OCI-LY1 (cell line): ENCODE measurements around the gene ZBTB42.

Source experiments
- EZH2 ChIP-seq: fragments of 200-600 bp; sonication (generic), shearing (Covaris generic); IDR thresholded peaks from 2 replicates; pipeline ENCODE4 v1.8.0; 2017; ENCODE audit warnings: borderline replicate concordance, mixed run types, mild to moderate bottlenecking, antibody characterized with exemption, low read length, moderate library complexity, mixed read lengths
- TF ChIP-seq, protein P1 (sequence below): fragments of 200-600 bp; sonication (generic), shearing (Covaris generic); IDR thresholded peaks from 2 replicates; pipeline ENCODE4 v1.5.1; 2017; ENCODE audit warnings: mild to moderate bottlenecking, antibody characterized with exemption, low read length, moderate library complexity, mixed read lengths

DNA sequence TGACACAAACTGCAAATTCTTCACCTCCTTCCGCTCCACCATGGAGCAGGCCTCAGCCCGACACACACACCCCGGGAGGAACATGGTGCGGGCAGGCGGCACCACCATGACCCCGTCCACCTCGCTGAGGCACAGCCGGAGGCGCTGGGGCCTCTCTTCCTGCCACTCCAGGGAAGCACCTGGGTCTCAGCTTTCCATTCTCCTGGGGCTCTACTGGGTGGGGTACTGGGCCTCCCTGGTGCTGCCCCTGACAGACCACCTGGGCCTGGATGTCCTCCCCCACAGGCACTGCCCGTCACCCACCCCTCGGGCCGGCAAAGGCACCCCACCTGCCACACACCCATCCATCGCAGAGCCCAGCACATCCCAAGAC is 15.2 kb upstream of the ZBTB42 start:
- TF ChIP-seq, protein P1, sequence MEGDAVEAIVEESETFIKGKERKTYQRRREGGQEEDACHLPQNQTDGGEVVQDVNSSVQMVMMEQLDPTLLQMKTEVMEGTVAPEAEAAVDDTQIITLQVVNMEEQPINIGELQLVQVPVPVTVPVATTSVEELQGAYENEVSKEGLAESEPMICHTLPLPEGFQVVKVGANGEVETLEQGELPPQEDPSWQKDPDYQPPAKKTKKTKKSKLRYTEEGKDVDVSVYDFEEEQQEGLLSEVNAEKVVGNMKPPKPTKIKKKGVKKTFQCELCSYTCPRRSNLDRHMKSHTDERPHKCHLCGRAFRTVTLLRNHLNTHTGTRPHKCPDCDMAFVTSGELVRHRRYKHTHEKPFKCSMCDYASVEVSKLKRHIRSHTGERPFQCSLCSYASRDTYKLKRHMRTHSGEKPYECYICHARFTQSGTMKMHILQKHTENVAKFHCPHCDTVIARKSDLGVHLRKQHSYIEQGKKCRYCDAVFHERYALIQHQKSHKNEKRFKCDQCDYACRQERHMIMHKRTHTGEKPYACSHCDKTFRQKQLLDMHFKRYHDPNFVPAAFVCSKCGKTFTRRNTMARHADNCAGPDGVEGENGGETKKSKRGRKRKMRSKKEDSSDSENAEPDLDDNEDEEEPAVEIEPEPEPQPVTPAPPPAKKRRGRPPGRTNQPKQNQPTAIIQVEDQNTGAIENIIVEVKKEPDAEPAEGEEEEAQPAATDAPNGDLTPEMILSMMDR, result no peak
- no peak for TF ChIP-seq EZH2
